Erythroblast (primary cell): ENCODE measurements around the gene NSUN7.

Source experiments
- GATA1 ChIP-seq: IDR thresholded peaks from 2 replicates; pipeline ENCODE4 v1.6.1; 2011; ENCODE audit warnings: low read depth, mild to moderate bottlenecking, control low read depth, low read length, moderate library complexity
- POLR2A ChIP-seq: IDR thresholded peaks from 2 replicates; pipeline ENCODE4 v1.6.1; 2011; ENCODE audit warnings: mild to moderate bottlenecking, low read length

GRCh38 chr4:40858962-40859361, 109.2 kb downstream of the NSUN7 start:
- TF ChIP-seq POLR2A (no peak), GATA1 (no peak)
